GM12878 (cell line): ENCODE data around the gene IFIT1.

Experiments used
- ASH2L ChIP-seq: fragments of 300-600, 200-600 bp; sonication (generic); IDR thresholded peaks from 2 replicates; pipeline ENCODE4 v1.6.1; 2017; ENCODE audit warnings: low read depth, mild to moderate bottlenecking, borderline replicate concordance
- CEBPB ChIP-seq, 2 experiments: fragments of 150-350 bp in 1 of 2; IDR thresholded peaks; 2 replicates each; pipeline ENCODE4 v1.6.1; 2012 to 2014; ENCODE audit warnings: low read depth in 2 of 2, low read length in 2 of 2, borderline replicate concordance in 1 of 2, inconsistent platforms in 1 of 2
- FOXM1 ChIP-seq: IDR thresholded peaks from 2 replicates; pipeline ENCODE4 v1.6.1; 2012; ENCODE audit warnings: low read depth, mild to moderate bottlenecking, inconsistent platforms, low read length, moderate library complexity
- IKZF1 ChIP-seq: fragments of 450-650 bp; conservative IDR thresholded peaks from 2 replicates; pipeline ENCODE4 v1.6.1; 2017; ENCODE audit warnings: antibody characterized with exemption, mild to moderate bottlenecking
- SPI1 ChIP-seq: IDR thresholded peaks from 2 replicates; pipeline ENCODE4 v1.6.1; 2011; ENCODE audit warnings: low read depth, mild to moderate bottlenecking, low read length, moderate library complexity, borderline replicate concordance; ENCODE audit not compliant: insufficient read depth
- YY1 ChIP-seq: IDR thresholded peaks from 2 replicates; pipeline ENCODE4 v1.6.1; 2011; ENCODE audit warnings: low read depth, mild to moderate bottlenecking, low read length
- TF ChIP-seq, protein P1 (sequence below): IDR thresholded peaks from 2 replicates; pipeline ENCODE4 v1.6.1; 2012; ENCODE audit warnings: mild to moderate bottlenecking, low read depth, low read length

DNA sequence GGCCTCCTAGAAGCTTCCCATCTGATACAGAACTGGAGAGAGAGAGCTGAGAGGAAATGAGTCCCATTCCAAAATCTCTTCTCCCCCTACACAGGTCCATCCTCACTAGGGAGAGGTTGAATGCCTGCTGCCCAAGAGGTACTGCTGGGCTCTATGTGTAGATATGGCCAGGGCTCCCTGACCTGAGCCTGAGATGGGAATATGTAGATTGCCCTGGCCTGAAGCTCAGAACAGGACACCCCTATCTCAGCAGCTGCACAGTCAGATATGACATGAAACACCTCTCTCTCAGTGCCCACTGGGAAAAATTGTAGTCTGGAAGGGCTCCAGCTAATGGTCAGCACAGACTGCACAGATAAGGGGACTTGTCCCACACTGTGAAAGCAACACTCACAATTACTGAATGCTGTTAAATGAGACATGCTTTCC lies 17.7 kb upstream of the IFIT1 start:
- no peak for TF ChIP-seq IKZF1
- TF ChIP-seq ASH2L: no peak
- TF ChIP-seq, protein P1, sequence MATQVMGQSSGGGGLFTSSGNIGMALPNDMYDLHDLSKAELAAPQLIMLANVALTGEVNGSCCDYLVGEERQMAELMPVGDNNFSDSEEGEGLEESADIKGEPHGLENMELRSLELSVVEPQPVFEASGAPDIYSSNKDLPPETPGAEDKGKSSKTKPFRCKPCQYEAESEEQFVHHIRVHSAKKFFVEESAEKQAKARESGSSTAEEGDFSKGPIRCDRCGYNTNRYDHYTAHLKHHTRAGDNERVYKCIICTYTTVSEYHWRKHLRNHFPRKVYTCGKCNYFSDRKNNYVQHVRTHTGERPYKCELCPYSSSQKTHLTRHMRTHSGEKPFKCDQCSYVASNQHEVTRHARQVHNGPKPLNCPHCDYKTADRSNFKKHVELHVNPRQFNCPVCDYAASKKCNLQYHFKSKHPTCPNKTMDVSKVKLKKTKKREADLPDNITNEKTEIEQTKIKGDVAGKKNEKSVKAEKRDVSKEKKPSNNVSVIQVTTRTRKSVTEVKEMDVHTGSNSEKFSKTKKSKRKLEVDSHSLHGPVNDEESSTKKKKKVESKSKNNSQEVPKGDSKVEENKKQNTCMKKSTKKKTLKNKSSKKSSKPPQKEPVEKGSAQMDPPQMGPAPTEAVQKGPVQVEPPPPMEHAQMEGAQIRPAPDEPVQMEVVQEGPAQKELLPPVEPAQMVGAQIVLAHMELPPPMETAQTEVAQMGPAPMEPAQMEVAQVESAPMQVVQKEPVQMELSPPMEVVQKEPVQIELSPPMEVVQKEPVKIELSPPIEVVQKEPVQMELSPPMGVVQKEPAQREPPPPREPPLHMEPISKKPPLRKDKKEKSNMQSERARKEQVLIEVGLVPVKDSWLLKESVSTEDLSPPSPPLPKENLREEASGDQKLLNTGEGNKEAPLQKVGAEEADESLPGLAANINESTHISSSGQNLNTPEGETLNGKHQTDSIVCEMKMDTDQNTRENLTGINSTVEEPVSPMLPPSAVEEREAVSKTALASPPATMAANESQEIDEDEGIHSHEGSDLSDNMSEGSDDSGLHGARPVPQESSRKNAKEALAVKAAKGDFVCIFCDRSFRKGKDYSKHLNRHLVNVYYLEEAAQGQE: no peak
- TF ChIP-seq CEBPB (IDR thresholded peaks at IDR 0.05; ENCODE audit: borderline replicate concordance in 1 of 2, low read depth in 2 of 2, low read length in 2 of 2): no peak
- TF ChIP-seq YY1: no peak
- no peak for TF ChIP-seq SPI1
- TF ChIP-seq FOXM1: no peak
